NK-92 (cell line): Measurements from ENCODE around the gene SHROOM3.

ENCODE experiments used
- DNase-seq: peaks from one replicate; lab custom pipeline; 2025; ENCODE audit not compliant: unreplicated experiment; lab: John Stamatoyannopoulos, UW

SHROOM3 gene

DNA sequence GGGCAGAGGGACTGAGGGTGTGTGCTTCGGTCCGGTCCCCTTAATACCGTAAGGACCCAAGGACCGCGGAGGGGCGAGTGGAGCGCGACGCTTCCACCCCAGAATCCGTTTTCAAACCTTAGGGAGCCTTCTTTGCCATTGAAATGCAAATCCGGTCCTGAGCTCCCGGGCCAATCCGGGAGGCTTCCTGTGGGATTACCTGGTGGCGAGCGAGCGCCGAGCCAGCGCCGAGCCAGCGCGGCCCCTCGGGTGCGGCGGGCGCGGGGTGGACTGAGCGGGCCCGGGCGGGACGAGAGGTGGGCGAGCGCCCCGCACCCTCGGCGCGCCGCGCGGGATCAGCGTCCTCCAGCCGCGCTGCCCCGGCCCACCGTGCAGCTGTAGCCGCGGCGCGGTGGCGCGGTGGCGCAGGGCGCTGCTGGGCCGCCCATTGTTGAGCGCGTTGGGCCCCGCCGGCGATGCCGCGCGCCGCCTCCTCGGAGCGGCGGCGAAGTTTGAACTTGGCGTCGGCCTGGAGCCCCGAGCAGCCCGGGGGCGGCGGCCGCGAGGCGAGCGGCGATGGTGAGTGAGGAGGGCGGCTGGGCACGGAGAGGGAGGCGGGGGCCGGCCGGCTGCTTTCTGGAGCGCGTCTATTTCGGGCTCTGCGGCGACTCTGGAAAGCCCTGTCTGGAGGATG lies 254.3 kb downstream of the SHROOM3 start:
- DNase-seq = no peak

DNA sequence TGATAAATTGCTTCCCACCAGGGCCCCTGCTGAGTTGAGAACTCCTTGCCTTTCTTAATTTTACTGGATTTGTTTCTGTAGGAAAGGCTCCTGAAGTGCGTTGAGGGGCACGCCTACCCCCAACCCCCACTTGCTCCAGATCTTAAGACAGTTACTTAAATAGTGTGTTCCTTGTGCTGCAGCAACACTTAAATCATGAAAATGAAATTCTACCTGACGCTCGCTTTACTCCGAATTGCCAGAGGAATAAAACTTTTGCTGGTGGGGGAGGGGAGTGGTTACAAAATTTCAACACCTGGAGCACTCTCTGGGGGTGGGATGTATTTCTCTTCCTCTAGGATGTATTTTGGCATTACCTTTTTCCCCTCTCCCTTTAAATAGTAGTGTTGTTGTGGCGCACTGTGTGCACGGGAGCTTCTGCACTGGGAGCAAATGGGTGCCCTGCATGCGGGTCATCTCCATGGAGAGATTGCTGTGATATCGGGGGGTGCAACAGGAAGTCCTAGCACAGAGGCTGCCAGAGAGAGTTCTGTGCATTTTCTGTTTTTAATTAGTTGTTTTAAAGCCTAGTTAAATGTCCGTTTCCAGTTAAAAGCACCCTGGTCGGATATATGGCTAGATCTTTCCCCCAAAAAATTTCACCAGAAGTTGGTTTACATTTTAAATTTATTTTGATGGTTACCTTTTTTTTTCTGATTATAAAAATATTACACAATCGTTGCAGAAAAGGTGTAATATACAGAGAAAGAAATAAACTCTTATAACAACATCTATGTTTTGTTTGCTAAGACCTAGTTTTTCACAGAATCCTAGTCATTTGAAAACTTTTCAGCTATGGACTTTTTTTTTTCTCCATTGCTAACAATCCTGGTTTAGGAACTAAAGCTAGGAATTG lies 255.2 kb downstream of the SHROOM3 start:
- no peak for DNase-seq

DNA sequence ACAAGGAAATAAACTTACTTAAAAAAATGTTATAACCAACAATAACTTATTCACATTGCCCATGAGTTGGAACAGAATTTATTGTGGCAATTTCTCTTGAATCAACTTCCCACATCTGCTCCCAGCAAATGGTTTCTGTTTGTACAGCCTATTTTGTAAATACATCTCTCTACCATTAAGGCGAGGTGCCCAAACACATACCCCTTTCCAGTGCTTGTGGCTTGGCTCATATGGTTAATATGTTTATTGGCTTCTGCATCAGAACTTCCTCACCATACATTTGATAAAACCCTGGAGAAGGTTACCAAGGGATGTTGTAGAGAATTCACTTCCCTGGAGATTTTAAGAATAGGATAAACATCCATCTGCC lies 255.9 kb downstream of the SHROOM3 start:
- DNase-seq = no peak

DNA sequence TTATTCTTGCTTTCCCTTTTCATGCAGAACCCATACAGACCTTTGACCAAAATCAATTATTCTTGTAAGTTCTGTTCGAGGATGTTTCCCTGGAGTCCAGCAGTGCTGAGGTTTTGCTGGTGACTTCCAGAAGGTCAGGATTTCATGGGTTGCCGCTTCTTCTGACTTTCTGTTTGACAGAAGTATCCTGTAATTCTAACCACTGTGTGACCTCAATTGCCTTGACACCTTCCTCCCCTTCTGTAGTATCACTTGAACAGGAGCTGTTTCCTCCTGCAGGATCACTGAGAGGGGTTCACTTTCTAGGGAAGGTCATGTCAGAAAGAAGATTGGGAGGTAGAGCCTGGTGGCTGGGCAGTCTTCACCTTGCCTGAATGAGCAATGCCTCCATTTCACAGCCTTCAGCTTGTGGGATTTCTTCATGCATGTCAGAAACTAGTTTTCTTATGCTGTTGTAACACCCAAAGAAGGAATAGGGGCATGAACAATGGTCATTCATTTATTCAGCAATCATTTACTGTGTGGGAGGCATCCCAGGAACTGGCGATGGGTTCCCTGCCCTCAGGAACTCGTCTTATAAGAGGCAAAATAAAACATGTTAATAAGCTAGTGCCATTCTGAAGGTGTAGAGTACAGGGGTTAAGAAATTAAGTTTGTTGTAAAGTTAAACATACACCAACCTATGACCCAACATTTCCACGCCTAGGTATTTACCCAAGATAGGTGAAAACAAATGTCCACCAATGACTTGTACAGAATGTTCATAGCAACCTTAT lies 257.0 kb downstream of the SHROOM3 start:
- DNase-seq = no peak

DNA sequence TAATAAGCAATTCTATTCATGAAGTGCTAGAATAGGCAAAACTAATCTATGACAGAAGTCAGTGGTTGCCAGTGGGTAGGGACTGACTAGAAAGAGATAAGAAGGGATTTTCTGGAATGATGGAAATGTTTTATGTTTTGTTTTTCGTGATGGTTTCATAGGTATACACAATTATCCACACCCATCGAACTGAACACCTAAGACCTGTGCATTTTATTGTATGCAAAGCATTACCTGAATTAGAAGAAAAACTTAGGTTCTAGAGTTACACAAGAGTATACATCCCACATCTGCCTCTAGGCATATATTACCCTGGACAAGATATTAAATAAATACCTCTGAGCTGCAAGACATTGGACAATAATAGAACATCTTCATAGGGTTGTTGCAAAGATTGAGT lies 257.7 kb downstream of the SHROOM3 start:
- no peak for DNase-seq

DNA sequence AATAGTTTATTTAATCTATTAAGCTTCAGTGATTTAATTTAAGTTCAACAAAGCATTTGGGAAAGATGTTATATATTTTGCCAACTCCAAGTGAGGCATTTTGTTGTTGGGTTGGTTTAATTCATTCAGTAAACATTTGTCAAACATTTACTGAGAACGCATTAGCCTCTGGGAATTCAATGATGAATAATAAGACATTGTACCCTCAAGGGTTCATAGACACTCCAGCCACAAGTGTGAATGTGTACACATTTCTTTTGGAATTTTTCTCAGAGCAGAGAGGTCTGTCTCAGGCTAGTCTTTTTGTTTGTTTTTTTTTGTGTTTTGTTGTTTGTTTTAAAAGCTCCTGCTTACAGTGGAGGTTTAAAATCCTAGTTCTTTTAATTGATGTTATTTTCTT lies 259.0 kb downstream of the SHROOM3 start:
- DNase-seq = no peak

DNA sequence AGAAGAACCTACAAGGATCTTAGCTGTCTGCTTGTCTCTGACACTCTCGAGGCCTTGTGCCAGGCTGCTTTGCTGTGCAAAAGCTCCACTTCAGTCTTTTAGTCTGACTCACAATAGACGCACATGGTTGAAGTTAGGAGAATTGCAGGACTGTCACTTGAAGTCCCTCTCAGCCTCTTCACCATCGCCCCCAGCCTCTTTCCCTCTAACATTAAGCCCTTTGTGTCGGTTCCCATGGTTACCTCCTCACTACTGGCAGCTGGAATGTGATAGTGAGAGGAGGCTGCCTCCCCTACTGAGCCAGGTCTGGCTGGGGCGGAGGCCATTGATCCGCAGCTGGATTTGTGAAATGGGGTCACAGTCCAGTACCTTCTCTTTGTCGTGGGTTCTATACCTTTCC lies 261.1 kb downstream of the SHROOM3 start:
- DNase-seq = no peak

DNA sequence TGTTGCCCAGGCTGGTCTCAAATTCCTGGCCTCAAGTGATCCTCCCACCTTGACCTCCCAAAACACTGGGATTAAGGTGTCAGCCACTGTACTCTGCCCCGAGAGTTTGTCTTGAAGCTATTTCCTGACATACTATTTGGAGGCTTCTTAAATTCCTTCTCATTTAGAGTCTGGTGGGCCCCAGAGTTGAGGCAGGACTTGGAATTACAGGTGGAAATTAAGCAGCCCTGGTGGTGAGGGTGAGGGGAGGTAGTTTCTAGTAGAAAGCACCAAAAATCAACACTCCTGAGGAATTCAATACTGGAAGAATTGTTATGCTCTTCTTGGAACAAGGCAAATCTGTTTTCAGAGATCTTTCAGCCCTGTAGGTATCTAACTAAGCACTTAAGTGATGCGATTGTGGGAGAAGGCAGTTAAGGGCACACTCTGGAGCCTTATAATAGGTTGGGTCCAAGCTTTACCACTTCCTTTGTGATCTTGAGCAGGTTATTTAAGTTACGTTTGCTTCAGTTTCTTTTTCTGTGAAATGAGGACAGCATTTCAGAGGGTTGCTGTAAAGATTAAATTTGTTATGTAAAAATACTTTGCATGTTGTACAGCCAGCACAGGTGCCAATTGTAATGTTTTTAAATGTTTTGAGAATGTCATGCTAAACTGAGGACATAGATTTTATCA lies 262.2 kb downstream of the SHROOM3 start:
- DNase-seq = no peak

DNA sequence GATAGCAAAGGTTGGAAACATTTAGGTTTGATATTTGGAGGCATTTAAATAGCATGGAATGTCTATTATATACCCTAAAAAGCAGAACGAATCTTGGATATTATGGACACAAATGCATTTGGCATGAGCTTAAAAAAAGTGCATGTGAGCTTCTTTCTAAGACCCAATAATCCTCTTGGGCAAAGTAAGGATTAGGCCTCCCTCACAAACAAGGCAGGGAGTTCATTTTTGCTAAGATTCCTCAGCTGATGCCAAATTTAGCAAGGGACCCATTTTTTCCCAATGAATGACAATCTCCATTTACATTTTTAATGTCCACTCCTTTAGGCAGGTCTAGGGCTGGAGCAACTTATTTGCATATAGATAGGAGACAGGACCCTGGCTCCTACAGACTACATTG lies 263.1 kb downstream of the SHROOM3 start:
- no peak for DNase-seq

DNA sequence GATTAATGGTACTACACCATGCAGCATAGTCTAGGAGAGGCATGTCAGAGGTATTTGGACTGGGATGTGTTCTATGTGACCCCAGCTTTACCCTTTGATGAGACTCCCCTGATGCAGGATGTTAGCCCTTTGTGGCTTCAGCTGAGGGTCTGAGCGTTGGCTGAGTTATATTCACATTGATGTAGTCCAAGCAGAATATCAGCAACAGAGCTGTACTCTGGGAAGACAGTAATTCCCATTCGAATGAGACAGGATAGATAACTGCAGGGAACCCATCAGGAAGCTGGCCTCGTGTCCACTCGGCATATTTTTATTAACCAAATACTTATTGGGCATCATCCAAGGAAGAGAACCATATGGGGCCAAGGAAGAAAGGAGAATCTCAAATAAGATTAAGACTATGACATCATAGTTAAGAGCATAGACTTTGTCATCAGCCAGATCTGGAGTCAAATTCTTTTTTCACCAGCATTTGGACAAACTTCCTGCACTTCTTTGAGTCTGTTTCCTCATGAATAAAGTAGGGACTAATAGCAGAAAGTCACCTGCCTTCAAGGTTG lies 264.8 kb downstream of the SHROOM3 start:
- no peak for DNase-seq

DNA sequence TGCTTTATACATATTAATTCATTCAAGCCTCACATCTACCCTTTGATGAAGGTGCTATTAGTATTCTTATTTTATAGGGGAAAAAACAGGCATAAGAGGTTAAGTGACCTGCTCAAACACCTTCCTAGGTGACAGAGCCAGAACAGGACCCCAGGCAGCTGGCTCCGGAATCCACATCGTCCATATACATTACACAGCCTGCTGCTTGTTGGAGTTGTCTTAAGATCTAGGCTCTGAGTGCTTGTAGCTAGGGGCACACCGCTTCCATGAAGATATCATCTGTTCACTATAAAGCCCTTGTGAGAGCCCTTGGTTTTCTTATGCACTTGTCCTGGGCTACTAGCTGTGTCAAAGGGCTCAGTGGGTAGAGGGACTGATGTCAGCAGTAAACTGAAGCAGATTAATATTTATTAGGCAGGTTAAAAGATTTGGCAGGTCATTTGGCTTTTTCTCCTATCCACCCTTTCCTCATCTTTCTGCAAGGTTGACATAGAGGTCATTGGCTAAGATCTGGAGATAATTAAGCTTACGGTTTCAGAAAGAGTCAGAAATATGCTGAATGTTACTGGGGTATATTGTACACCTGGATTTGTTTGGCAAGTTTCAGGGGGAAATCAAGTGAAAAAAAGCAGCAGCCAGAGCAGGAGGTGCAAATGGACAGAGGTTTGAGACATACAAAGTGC lies 267.6 kb downstream of the SHROOM3 start:
- no peak for DNase-seq

DNA sequence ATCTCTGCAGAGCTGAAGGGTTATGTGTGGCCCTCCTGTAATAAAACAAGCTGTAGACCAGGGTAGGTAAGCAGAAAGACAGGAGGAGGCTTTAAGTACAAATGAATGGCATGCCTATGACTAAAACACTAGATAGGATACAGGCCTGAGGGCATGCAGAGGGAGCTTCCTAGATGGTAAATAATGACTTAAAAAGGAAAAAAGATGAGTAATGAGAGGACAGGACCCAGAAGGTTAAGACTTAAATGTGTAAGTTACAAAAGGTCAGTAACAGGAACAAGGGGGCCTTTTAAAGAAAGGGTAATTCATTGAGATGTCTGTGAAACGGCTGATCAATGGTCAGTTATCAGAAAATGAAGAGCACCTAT lies 268.1 kb downstream of the SHROOM3 start:
- DNase-seq = no peak

DNA sequence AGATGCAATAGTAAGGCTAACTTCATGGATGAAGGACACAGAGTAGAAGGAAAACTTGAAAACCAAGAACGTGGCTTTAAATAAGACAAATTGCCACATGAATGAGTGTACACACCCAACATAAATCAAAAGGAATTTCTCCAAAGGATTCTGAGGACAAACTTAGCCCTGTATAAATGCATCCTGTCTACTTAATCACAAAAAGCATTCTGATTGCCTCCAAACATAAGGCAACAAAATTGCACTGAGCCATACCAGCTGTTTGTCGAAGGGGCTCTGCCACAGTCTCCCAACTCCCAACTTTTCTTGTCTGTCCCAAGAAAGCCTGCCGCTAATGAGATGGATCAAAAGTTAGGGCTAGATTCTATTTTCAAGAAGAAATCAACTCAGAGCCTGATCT lies 268.6 kb downstream of the SHROOM3 start:
- no peak for DNase-seq

DNA sequence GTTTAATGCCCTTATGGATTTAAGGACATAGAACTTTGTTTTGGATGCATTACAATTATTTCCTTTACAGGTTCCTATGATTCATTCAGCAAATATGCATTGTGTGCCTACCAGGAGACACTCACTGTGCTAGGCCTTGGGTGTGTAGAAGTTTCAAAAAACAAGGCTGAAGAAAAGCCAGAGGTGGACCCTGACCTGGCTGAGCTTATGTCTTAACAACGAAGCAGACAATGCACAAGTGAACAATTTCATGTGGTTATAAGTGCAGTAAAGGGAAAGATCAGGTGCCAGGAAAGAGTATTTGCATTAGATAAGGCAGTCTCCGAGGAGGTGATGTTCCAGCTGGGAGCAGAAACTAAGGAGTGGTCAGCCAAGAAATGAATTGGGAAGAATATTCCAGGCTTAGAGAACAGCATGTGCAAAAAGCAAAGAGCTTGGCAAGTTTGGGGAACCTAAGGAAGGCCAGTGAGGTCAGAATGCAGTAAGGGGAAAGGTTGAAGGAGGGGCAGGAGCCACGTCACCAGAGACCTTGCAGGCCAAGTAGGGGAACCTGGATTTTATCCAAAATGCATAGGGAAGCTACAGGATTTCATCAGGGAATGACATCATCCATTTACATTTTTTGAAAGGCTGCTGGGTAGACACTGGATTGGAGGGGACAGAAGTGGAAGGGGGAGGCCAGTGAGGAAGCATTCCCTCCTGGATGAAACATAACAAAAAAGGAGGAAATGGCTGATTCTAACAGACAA lies 269.3 kb downstream of the SHROOM3 start:
- DNase-seq = no peak

DNA sequence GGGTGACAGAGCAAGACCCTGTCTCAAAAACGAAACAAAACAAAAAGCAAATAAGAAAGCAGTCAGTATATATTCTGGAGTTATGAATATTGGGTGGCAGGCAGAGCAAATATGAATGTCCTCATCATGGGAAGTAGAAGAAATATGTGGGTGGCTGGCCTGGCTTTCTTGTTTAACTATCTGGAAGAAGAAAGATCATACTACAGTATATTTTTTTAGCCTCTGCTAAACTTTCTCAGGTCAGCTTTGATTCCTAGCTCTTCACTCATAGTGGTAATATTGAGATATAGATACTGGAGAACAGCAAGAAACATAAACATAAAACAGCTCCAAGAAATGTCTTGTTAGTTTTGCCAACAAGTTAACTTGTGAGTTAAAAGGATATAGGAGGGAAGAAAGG lies 270.4 kb downstream of the SHROOM3 start:
- DNase-seq = no peak

DNA sequence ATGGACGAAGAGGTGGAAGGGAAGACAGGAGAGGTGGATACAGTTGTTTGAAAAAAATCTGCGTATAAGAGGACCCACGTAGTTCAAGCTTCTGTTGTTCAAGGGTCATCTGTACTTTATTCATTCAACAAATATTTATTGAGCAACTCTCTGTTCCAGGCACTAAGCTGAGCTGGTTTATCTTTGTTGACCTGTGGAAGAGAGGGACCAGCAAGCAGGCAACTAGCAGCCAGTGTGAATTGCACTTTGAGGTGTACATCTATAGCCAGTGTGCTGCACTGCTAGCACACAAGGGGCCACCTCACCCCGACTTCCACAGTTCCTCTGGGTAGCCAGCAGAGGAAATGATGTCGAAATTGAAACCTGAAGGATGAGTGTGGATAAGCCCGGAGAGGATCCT lies 271.6 kb downstream of the SHROOM3 start:
- no peak for DNase-seq

DNA sequence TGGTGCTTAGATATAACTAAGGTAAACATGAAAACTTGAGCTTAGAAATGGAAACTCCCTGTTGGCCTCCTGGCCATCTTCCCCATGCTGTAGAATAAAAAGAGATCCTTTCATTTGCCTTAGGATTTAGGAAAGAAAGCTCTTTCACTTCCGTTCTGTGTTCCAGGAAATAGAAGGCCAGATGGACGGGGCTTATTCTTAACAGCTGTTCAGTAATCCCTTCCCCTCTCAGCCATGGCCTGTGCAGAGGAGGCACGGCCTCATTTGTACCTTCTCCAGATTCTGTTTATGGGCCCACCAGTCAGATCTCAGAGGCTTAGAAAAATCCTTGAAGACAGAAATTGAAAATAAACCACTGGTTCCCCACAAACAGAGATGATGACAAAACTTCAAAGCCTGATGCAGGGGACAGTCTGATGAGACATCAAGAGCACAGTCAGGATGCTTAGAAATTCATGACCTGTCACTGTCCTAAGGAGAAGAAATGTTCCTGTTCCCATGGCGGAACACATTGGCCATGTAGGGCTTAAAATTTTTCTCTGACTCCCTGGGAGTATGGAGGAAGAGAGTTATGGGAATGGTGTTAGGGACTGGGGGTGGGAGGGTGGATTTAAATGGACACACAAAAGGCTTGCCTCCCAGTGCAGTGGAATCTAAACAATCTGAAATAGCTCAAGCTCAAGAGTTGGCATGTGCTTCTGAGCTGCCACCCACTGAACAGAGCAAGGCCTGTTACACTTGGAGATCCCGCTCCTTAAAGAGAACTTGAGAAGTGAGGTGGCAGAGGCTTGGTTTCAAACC lies 274.1 kb downstream of the SHROOM3 start:
- no peak for DNase-seq

DNA sequence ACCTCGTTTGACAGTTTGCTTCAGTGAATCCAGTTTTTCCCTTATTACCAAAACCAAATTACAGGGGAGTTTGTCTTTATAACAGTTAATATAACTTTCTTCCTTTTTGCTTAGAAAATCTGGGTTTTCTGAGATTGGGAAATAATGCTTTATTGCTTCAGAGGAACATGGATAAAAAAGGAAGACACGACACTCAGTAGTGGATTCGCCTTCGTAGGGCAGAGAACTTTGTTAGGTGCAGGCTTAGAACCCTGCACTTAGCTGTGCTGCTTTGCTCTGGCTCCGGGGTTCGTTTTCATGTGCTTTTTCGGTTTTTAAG lies 274.7 kb downstream of the SHROOM3 start:
- DNase-seq = no peak

DNA sequence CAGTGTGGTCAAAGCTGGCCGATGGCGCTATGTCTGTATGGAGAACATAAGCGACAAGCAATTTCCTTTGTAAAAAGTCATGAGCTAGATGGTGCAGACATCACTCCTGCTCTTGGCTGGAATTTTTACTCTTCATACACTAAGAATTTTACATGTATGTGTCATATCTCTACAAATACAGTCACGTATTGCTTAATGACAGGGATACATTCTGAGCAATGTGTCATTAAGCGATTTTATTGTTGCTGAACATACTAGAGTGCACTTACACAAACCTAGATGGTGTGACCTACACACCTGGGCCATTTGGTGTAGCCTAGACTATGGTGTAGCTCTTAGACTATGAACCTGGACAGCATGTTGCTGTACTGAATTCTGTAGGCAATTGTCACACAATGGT lies 277.5 kb downstream of the SHROOM3 start:
- no peak for DNase-seq
